HT1080 (cell line): ENCODE results near the gene TICRR. TPM values are rescaled to one million over a fixed set of nuclear protein-coding genes. Genes with fewer than 3 reads are reported as not detected.

Experiments used
- DNase-seq: peaks from one replicate; pipeline ENCODE4 v3.0.0-alpha.2; 2015; ENCODE audit warnings: low read depth
- total RNA-seq: library from RNA; depleted of rRNA; stranded (reverse); fragments of >200 nt; shearing (Covaris generic); gene quantifications from 2 replicates; pipeline ENCODE4 v1.2.3, GENCODE V29; 2014; rRNA removed

Gene TICRR
- total RNA-seq, 1 experiment from 2014 or later = 10.1 TPM

DNA sequence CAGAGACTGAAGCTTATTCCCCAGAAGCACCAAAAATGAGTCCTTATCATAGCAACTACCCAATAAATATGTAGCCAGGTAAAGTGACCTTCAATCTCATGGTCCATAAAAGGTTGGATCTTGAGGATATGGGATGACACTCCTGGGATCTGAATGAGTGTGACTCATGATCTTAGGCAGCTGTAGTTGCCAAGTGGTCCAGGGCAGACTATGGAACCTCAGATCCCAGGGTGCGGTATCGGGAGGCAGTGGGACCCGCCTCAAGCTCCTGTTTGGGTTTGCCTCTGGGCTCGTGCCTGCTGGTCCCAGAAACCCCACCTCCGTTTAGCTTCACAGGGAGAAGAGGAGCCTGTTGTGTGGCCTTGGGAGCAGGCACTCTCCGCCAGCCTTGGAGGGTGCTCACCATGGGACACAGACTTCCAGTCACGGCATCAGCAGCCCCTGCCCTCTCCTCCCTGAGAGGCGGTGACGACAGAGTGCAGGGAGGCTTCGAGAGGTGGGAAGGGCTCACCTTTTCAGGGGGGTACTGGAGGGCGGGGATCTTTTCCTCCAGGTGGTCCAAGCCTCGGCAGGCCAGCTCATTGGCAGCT lies 95.8 kb downstream of the TICRR start:
- DNase-seq = no peak

- no peak for DNase-seq
These were observed 96.4 kb downstream of the TICRR start for GRCh38 chr15:89671687-89672086.

GRCh38 chr15:89672221-89673164 lies 97.2 kb downstream of the TICRR start:
- no peak for DNase-seq

DNA sequence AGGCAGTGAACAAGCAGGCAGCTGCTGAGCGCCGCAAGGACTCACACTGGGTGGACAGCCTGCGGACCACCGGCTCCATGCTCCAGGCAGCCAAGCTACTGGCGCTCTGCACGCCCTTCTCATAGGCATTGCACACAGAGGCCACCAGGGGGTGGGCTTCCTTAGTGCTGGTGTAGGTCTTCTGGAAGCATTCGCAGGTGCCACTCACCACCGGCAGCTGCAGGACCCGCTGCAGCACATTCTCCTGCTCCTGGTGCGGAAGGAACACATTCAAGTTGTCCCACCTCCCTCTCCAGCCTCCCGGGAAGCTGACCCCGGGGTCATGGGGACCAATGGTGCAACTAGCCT lies 97.9 kb downstream of the TICRR start:
- DNase-seq = peak; percentile 20

- no peak for DNase-seq
These were observed 99.3 kb downstream of the TICRR start for GRCh38 chr15:89674526-89674925.

DNA sequence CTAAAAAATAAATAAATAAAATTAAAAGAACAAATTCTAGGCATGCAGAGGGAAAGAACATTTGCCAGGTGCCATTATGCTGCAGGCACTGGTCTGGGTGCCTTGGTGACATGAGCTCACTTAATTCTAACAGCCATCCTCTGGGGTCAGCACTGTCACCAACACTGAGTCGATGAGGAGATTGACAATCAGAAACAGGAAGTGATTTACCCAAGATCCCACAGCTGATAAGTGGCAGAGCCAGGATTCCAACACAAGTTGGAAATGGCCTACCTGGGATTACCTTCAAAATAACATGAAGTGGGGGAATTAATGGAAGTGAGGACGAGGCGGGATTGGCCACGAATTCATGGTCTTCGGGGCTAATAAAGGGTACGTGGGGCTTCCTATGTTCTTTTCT lies 100.3 kb downstream of the TICRR start:
- DNase-seq = no peak

DNA sequence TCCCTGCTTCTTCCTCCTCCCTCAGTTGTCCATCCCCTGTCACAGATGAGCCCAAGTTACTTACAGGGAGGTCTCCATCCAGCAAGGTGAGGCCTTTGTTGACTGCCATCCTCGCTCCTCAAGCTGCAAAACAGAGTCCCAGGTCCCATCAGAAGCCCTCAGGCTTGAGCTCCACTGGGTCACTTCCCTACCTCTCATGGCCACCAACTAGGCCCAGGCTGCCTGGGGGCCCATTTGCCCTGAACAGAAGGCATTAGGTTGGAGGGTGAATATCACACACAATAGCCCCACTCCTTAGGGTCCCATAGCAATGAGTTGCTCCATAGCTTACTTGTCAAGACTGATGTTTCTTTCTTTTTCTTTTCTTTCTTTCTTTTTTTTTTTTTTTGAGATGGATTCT lies 102.1 kb downstream of the TICRR start:
- no peak for DNase-seq

Other genes starting within 250 kb of the TICRR start
- gene POLG, start 240.6 kb upstream of the TICRR start, total RNA-seq = 59.6 and 81.5 TPM in 2 replicates
- gene RHCG, start 78.9 kb upstream of the TICRR start, total RNA-seq = not detected in 2 replicates
- gene KIF7, start 80.0 kb downstream of the TICRR start, total RNA-seq = 0.16 and 0.37 TPM in 2 replicates
- gene PLIN1, start 103.9 kb downstream of the TICRR start, total RNA-seq = 0.03 TPM in 1 of 2 replicates, not detected in the other
- gene PEX11A, start 115.3 kb downstream of the TICRR start, total RNA-seq = 8.5 and 9.0 TPM in 2 replicates
- not detected in 2 replicates for gene WDR93, start 115.3 kb downstream of the TICRR start, total RNA-seq
- gene MESP1, start 175.8 kb downstream of the TICRR start, total RNA-seq = 0.72 and 1.1 TPM in 2 replicates
- not detected in 2 replicates for gene MESP2, start 200.9 kb downstream of the TICRR start, total RNA-seq
- gene ANPEP, start 239.4 kb downstream of the TICRR start, total RNA-seq = 357 and 384 TPM in 2 replicates